B cell (primary cell): ENCODE data around the gene PLCL1. TPM values are rescaled to one million over a fixed set of nuclear protein-coding genes. Genes with fewer than 3 reads are reported as not detected.

Experiments
- ATAC-seq: fragments of 200-7000 bp; cut with Tn5 transposase; one replicate; pipeline ENCODE4 v1.10.0; 2021; ENCODE audit warnings: low read depth, mild to moderate bottlenecking, moderate number of reproducible peaks, moderate library complexity
- CTCF ChIA-PET: fragments of 350-600 bp; sonication (Branson Sonifier 250); formaldehyde crosslinking; loops from one replicate; lab custom pipeline; 2021; ENCODE audit warnings: antibody characterized with exemption, inconsistent platforms; lab: Charles Lee
- POLR2A ChIA-PET: fragments of 350-600 bp; sonication (Branson Sonifier 250); formaldehyde crosslinking; loops from one replicate; lab custom pipeline; 2021; ENCODE audit warnings: antibody characterized with exemption; lab: Charles Lee
- DNase-seq: peaks from one replicate; pipeline ENCODE4 v3.0.0; 2013
- H2AFZ ChIP-seq: 2 replicates; pipeline ENCODE4 v1.6.1; 2012; ENCODE audit warnings: mild to moderate bottlenecking, low read depth, low read length; ENCODE audit not compliant: insufficient read depth, poor library complexity, severe bottlenecking
- H3K27ac ChIP-seq, 2 donors: 1 replicate in 1 of 2; 2 replicates in 1 of 2; pipeline ENCODE4 v1.5.1; 2012 to 2013; ENCODE audit warnings: low read length in 2 of 2, mild to moderate bottlenecking in 2 of 2, moderate library complexity in 1 of 2
- H3K27me3 ChIP-seq, 4 experiments: fragments of 200-600 bp in 1 of 4; sonication (generic) in 1 of 4; replicated peaks in 1 of 4; 1 replicate in 2 of 4; 2 replicates in 2 of 4; pipeline versions ENCODE4 v1.6.1 to v1.7.0; 2013 to 2016; ENCODE audit warnings: low read length in 3 of 4, mild to moderate bottlenecking in 2 of 4, mixed read lengths in 1 of 4, moderate library complexity in 1 of 4; ENCODE audit not compliant: insufficient read depth in 4 of 4, control insufficient read depth in 3 of 4; ENCODE audit errors: control extremely low read depth in 1 of 4
- H3K36me3 ChIP-seq, 2 experiments: replicated peaks in 1 of 2; 1 replicate in 1 of 2; 2 replicates in 1 of 2; pipeline versions ENCODE4 v1.6.1 to v1.7.1; 2013; ENCODE audit warnings: low read length in 1 of 2; ENCODE audit not compliant: insufficient read depth in 2 of 2, control insufficient read depth in 1 of 2; ENCODE audit errors: control extremely low read depth in 1 of 2, extremely low read depth in 1 of 2
- H3K4me1 ChIP-seq, 2 donors: fragments of 200-600 bp in 1 of 2; sonication (generic) in 1 of 2; 1 replicate in 1 of 2; 2 replicates in 1 of 2; pipeline versions ENCODE4 v1.5.1 to v1.6.1; 2013 to 2017; ENCODE audit warnings: low read length in 2 of 2; ENCODE audit not compliant: control insufficient read depth in 2 of 2, insufficient read depth in 2 of 2
- H3K4me2 ChIP-seq: replicated peaks from 2 replicates; pipeline ENCODE3; 2012; ENCODE audit warnings: mild to moderate bottlenecking, low read depth, low read length; ENCODE audit not compliant: poor library complexity, severe bottlenecking
- H3K4me3 ChIP-seq, 5 experiments: fragments of 200-600 bp in 1 of 5; sonication (generic) in 1 of 5; 1 replicate in 3 of 5; 2 replicates in 2 of 5; pipeline versions ENCODE4 v1.5.1 to v1.7.0; 2011 to 2016; ENCODE audit warnings: low read length in 4 of 5, mild to moderate bottlenecking in 4 of 5, low read depth in 2 of 5, control low read depth in 1 of 5, moderate library complexity in 1 of 5; ENCODE audit not compliant: insufficient read depth in 1 of 5; ENCODE audit errors: control extremely low read depth in 1 of 5, extremely low read depth in 1 of 5
- H3K79me2 ChIP-seq: fragments of 200-600 bp; sonication (generic); one replicate; pipeline ENCODE4 v1.6.0; 2016; ENCODE audit warnings: low read length; ENCODE audit not compliant: control insufficient read depth, insufficient read depth
- H3K9ac ChIP-seq: fragments of 200-600 bp; sonication (generic); 2 replicates; pipeline ENCODE4 v1.6.1; 2017; ENCODE audit warnings: mild to moderate bottlenecking, low read length, moderate library complexity
- H3K9me3 ChIP-seq, 3 donors: one replicate each; pipeline versions ENCODE4 v1.6.1 to v1.7.1; 2013; ENCODE audit warnings: low read length in 2 of 3; ENCODE audit not compliant: control insufficient read depth in 2 of 3, insufficient read depth in 1 of 3; ENCODE audit errors: control extremely low read depth in 1 of 3
- H4K20me1 ChIP-seq: 2 replicates; pipeline ENCODE4 v1.6.0; 2012; ENCODE audit warnings: mild to moderate bottlenecking, low read length; ENCODE audit not compliant: insufficient read depth, control insufficient read depth, poor library complexity, severe bottlenecking
- H3K27ac Mint-ChIP-seq: one replicate; pipeline ENCODE4 v1.8.0; 2021; ENCODE audit warnings: mixed read lengths
- H3K27me3 Mint-ChIP-seq: one replicate; pipeline ENCODE4 v1.8.0; 2021; ENCODE audit warnings: mixed read lengths
- H3K4me1 Mint-ChIP-seq: one replicate; pipeline ENCODE4 v1.8.0; 2021; ENCODE audit warnings: mixed read lengths
- H3K4me3 Mint-ChIP-seq: one replicate; pipeline ENCODE4 v1.8.0; 2021; ENCODE audit warnings: mixed read lengths
- H3K9me3 Mint-ChIP-seq: one replicate; pipeline ENCODE4 v1.8.0; 2022; ENCODE audit warnings: mixed read lengths; ENCODE audit not compliant: insufficient read depth
- EZH2 ChIP-seq: IDR thresholded peaks from 2 replicates; pipeline ENCODE4 v1.6.1; 2012; ENCODE audit warnings: borderline replicate concordance, low read depth, mild to moderate bottlenecking, moderate library complexity, low read length; ENCODE audit not compliant: insufficient read depth, poor library complexity, severe bottlenecking
- WGBS: methylation state at CpG from one replicate; pipeline ENCODE4 v1.1.5; 2013; ENCODE audit warnings: missing lambda C conversion rate; ENCODE audit not compliant: insufficient coverage; 5-methylcytosine and 5-hydroxymethylcytosine counted together
- intact Hi-C: fragments of 100-400 bp; cut with micrococcal nuclease; formaldehyde crosslinking; loops from one replicate; pipeline ENCODE4 v1.10.0; 2022
- polyA plus RNA-seq: library from polyadenylated mRNA; depleted of rRNA; stranded (reverse); fragments of >200 nt; gene quantifications from 2 replicates; pipeline ENCODE4 v1.2.3, GENCODE V29; 2012
- total RNA-seq, 2 donors: library from RNA; stranded (reverse); fragments of 120-200 nt in 1 of 2; gene quantifications; 1 replicate in 1 of 2; 2 replicates in 1 of 2; pipeline versions ENCODE4 v1.2.3 to v1.2.4, GENCODE V29; 2013 to 2022
- TF ChIP-seq, protein P1 (sequence below): fragments of 200-600 bp; IDR thresholded peaks from one replicate; pipeline ENCODE4 v1.8.0; 2022; ENCODE audit warnings: antibody characterized with exemption, mild to moderate bottlenecking

PLCL1 gene
- total and polyA plus RNA-seq, 2 donors (not counting 1 experiment from before 2014, with no cell fraction given) = 0.07 to 0.25 TPM

DNA sequence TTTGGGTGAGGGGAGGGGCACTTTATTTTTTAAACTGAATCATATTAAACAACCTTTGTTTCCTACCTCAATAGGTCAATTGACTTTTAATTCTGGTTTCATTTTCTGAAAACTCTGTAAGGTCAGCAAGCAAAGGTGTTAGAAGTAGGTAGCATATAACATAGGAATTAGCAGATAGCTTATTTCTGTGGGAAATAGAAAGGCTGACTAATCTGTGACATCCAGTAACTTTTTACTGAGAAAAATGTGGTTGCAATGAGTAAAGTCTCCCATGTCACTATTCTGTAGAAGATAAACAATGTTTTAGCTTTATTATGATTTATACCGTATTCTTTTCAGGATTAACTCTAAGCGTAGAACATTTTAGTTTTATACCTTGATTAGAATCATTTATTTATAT lies 240.4 kb downstream of the PLCL1 start:
- Histone ChIP-seq H3K4me3 (no peak overlapping the region), H4K20me1 (no peaks in the 10 kb centered on the region), H3K9me3 (no peaks in the 10 kb centered on the region), H3K36me3 (no peaks in the 10 kb centered on the region), H2AFZ (no peak overlapping the region), H3K79me2 (no peaks in the 10 kb centered on the region), H3K4me2 (no peak overlapping the region), H3K27me3 (no peaks in the 10 kb centered on the region), H3K9ac (no peak overlapping the region), H3K4me1 (no peaks in the 10 kb centered on the region), H3K27ac (no peak overlapping the region)
- no peak for TF ChIP-seq EZH2
- TF ChIP-seq, protein P1, sequence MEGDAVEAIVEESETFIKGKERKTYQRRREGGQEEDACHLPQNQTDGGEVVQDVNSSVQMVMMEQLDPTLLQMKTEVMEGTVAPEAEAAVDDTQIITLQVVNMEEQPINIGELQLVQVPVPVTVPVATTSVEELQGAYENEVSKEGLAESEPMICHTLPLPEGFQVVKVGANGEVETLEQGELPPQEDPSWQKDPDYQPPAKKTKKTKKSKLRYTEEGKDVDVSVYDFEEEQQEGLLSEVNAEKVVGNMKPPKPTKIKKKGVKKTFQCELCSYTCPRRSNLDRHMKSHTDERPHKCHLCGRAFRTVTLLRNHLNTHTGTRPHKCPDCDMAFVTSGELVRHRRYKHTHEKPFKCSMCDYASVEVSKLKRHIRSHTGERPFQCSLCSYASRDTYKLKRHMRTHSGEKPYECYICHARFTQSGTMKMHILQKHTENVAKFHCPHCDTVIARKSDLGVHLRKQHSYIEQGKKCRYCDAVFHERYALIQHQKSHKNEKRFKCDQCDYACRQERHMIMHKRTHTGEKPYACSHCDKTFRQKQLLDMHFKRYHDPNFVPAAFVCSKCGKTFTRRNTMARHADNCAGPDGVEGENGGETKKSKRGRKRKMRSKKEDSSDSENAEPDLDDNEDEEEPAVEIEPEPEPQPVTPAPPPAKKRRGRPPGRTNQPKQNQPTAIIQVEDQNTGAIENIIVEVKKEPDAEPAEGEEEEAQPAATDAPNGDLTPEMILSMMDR = no peak
- H3K27ac Mint-ChIP-seq = no peak overlapping the region
- ChIA-PET CTCF (no interaction called here), POLR2A (no interaction called here)
- H3K27me3 Mint-ChIP-seq = no peaks in the 10 kb centered on the region
- no CpG with 5 or more reads among the region's 2 CpGs for WGBS
- no peak for ATAC-seq
- H3K4me1 Mint-ChIP-seq = no peaks in the 10 kb centered on the region
- H3K4me3 Mint-ChIP-seq = no peak overlapping the region
- intact Hi-C loops = no loop called here
- no peak for DNase-seq
- H3K9me3 Mint-ChIP-seq = no peaks in the 10 kb centered on the region

DNA sequence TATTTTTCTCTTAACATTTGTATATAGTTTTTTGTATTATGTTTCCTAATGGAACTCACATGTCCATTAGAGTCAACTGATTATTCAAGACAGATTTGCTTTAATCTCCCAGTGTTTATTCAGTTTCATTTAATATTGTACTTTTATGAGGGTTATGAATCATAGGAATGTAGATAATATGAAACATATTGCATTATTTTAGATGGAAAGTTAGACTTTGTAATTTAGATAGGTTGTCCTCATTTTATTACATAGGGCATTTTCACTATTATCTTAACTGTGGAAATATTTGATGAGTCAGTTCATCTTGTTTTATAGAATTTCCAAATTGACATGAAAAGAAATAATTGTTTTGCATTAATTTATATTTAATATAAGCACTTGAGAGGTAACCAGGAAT lies 240.8 kb downstream of the PLCL1 start:
- H3K79me2 ChIP-seq = no peaks in the 10 kb centered on the region
- no peak overlapping the region for H3K4me3 Mint-ChIP-seq
- no peak overlapping the region for H3K4me3 ChIP-seq
- no peak overlapping the region for H3K4me2 ChIP-seq
- intact Hi-C loops = no loop called here
- H3K4me1 Mint-ChIP-seq = no peaks in the 10 kb centered on the region
- H3K4me1 ChIP-seq = no peaks in the 10 kb centered on the region
- no peaks in the 10 kb centered on the region for H3K9me3 Mint-ChIP-seq
- no peaks in the 10 kb centered on the region for H3K9me3 ChIP-seq
- H3K36me3 ChIP-seq = no peaks in the 10 kb centered on the region
- no peak overlapping the region for H3K9ac ChIP-seq
- H3K27ac Mint-ChIP-seq = no peak overlapping the region
- ATAC-seq (no peak), DNase-seq (no peak)
- TF ChIP-seq, protein P1 = no peak
- no peak for TF ChIP-seq EZH2
- H3K27ac ChIP-seq = no peak overlapping the region
- ChIA-PET CTCF (no interaction called here), POLR2A (no interaction called here)
- no peaks in the 10 kb centered on the region for H3K27me3 ChIP-seq
- no peak overlapping the region for H2AFZ ChIP-seq
- no peaks in the 10 kb centered on the region for H3K27me3 Mint-ChIP-seq
- no peaks in the 10 kb centered on the region for H4K20me1 ChIP-seq
